H1 (cell line): ENCODE measurements around the gene CSF3R. TPM values are rescaled to one million over a fixed set of nuclear protein-coding genes. Genes with fewer than 3 reads are reported as not detected.

Source experiments
- CHD7 ChIP-seq: fragments of 300-600 bp; sonication (generic); IDR thresholded peaks from 2 replicates; pipeline ENCODE4 v1.7.1; 2012; ENCODE audit warnings: low read length, moderate library complexity, mild to moderate bottlenecking, inconsistent platforms; ENCODE audit not compliant: insufficient replicate concordance
- RNF2 ChIP-seq: fragments of 200-900, 300-1000 bp; sonication (generic); IDR thresholded peaks from 2 replicates; pipeline ENCODE4 v1.7.1; 2016; ENCODE audit warnings: borderline replicate concordance, low read depth, mild to moderate bottlenecking, antibody characterized with exemption, low read length; ENCODE audit not compliant: poor library complexity, severe bottlenecking; ENCODE audit errors: missing control alignments
- RXRA ChIP-seq: IDR thresholded peaks from 2 replicates; pipeline ENCODE4 v1.6.1; 2011; ENCODE audit warnings: low read depth, mild to moderate bottlenecking, low read length, moderate library complexity; ENCODE audit not compliant: insufficient read depth
- SIN3A ChIP-seq, 2 experiments: IDR thresholded peaks in 1 of 2; conservative IDR thresholded peaks in 1 of 2; 2 replicates each; pipeline ENCODE4 v1.6.1; 2011 to 2012; ENCODE audit warnings: low read length in 2 of 2, improper control_type of control experiment in 1 of 2, low read depth in 1 of 2, mild to moderate bottlenecking in 1 of 2
- polyA plus RNA-seq, 7 experiments: library from polyadenylated mRNA; depleted of rRNA in 3 of 7; stranded (reverse) in 5 of 7; unstranded in 2 of 7; fragments of >200 nt in 5 of 7; fragments of 200-250 nt in 2 of 7; gene quantifications; 1 replicate in 5 of 7; 2 replicates in 1 of 7; 4 replicates in 1 of 7; pipeline versions ENCODE4 v1.2.1 to v1.2.3, GENCODE V29; 2011 to 2013; ENCODE audit warnings: missing spikeins in 2 of 7, mixed read lengths in 2 of 7
- total RNA-seq: library from RNA; stranded (reverse); fragmentation: NEBNext Ultra II Directional; extraction: Animal tissue kit (Norgen Biotek cat#: 25700); gene quantifications from 2 replicates; pipeline ENCODE4 v1.2.1, GENCODE V29; 2021

Gene CSF3R
- total and polyA plus RNA-seq, 2 of the 8 experiments (the other 6 are each of a cell fraction or from before 2014, with no cell fraction given) = not detected

GRCh38 chr1:36417931-36418330, 64.8 kb downstream of the CSF3R start (continued):
- TF ChIP-seq CHD7 = no peak
- TF ChIP-seq RNF2 = no peak
- TF ChIP-seq SIN3A (conservative IDR thresholded peaks at IDR 0.05 in 1 of 2, IDR thresholded peaks at IDR 0.05 in 1 of 2; ENCODE audit: low read depth in 1 of 2, low read length in 2 of 2) = no peak
- no peak for TF ChIP-seq RXRA
